ENCODE results near the gene TRMU.

DNA sequence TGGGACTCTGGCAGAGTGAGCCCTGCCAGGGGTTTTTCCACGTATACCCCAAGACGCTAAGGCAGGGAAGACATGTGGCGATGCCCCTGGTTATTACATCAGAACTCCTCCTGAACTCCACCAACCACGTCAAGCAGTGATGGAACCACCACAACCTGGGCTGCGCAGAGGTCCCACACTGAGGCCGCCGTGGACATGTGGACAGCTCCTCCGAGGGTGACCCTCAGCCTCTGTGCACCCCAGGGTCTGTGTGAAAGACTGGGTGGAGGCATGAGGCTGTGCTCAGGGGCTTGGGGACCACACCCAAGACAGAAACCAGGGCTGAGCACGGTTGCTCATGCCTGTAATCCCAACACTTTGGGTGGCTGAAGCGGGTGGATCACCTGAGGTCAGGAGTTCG is 52.2 kb downstream of the TRMU start:
- no peak for TF ChIP-seq EZH2 (IDR thresholded peaks at IDR 0.05)
- TF ChIP-seq, protein P1, sequence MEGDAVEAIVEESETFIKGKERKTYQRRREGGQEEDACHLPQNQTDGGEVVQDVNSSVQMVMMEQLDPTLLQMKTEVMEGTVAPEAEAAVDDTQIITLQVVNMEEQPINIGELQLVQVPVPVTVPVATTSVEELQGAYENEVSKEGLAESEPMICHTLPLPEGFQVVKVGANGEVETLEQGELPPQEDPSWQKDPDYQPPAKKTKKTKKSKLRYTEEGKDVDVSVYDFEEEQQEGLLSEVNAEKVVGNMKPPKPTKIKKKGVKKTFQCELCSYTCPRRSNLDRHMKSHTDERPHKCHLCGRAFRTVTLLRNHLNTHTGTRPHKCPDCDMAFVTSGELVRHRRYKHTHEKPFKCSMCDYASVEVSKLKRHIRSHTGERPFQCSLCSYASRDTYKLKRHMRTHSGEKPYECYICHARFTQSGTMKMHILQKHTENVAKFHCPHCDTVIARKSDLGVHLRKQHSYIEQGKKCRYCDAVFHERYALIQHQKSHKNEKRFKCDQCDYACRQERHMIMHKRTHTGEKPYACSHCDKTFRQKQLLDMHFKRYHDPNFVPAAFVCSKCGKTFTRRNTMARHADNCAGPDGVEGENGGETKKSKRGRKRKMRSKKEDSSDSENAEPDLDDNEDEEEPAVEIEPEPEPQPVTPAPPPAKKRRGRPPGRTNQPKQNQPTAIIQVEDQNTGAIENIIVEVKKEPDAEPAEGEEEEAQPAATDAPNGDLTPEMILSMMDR (IDR thresholded peaks at IDR 0.05) = no peak

Data from neural progenitor cell (in vitro differentiated cells).